GM18519 (cell line): ENCODE results near the gene RANBP6.

Experiments
- ATAC-seq: cut with Tn5 transposase; IDR thresholded peaks from one replicate; pipeline ENCODE4 v1.9.1; 2021; ENCODE audit warnings: mild to moderate bottlenecking, moderate library complexity; ENCODE audit not compliant: unreplicated experiment, low FRiP score

Gene RANBP6

DNA sequence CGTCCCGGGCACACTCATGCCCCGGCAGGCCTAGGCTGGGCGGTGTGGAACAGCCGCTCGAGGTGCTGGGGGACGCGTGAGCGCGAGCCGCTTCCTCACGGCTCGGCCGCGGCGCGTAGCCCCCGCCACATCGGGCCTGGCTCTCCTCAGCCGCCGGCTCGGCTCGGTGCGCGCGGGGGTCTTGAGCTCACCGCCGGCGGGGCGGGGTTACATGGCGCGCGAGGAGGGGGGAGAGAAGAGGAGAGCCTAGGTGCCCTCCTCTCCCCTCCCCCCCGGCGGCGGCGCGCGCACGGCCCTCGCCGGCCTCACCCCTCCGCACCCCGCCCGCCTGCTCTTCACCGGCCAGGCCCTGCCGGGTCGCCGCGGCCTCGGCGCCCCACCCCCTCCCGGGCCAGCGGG is 7.7 kb downstream of the RANBP6 start:
- peak; percentile 24 for ATAC-seq

- ATAC-seq: peak; percentile 55
These were observed 8.2 kb downstream of the RANBP6 start for GRCh38 chr9:6007058-6007769.

DNA sequence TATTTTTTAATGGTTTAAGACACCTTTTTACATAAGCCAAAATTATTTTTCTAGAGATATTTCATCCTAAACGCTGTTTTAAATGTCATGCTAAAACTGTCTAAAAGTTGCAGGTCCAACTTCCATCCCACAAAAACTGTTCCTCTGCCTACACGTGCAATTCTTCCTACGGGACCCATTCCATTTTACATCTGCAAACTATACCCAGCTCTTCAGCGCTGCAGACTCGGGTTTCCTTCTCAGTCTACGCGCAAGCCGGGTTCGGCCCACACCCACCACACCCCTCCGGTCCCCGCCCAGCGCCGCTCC is 8.7 kb downstream of the RANBP6 start:
- no peak for ATAC-seq

GRCh38 chr9:6000955-6001354 is 14.5 kb downstream of the RANBP6 start:
- no peak for ATAC-seq

DNA sequence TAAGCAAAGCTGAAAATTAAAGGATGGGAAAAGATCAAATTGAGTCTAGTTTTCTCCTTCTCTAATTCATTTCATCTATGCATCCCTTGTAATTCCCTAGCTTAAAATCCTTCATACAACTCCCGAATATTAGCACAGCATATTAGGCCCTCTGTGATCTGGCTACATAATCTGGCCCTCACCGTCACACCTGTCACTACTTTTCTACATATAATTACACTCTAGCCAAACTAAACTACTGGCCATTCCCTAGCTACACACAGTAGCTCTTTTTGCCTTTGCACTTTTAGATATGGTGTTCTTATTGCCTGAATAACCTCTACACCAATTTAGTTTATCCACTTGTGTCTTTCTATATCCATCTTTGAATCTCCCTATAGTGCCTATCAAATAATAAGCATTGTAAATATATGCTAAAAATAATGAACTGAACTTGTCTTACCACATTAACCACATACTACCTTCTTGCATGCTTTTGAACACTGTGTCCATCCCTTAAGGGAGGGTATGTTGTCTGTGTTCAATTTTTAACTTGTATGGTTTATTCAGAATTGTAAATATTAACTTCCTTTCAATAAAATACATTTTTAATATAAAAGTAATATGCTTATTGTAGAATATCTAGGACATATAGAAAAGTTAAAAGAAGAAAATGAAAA is 15.9 kb downstream of the RANBP6 start:
- ATAC-seq: no peak

DNA sequence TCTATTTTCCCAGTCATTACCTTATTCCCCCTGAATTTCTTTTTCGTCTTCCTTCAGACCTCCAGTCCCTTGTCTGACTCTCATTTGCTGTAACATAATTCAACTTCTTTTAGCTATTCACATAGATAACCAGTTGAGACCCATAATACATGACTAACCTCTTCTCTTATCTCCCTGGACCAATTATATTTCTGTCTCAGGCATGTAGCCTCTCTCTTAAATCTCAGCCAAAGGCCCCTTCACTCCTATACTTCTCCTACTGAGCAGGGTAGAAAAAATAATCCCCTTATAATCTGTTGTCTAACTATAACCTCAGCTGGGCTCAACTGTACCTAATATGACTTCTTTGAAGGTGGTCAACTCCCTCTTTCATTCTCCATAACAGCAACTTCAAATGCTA is 20.9 kb downstream of the RANBP6 start:
- no peak for ATAC-seq

GRCh38 chr9:5988265-5988664 is 27.2 kb downstream of the RANBP6 start:
- ATAC-seq: no peak

GRCh38 chr9:5983042-5983441 is 32.4 kb downstream of the RANBP6 start:
- no peak for ATAC-seq

DNA sequence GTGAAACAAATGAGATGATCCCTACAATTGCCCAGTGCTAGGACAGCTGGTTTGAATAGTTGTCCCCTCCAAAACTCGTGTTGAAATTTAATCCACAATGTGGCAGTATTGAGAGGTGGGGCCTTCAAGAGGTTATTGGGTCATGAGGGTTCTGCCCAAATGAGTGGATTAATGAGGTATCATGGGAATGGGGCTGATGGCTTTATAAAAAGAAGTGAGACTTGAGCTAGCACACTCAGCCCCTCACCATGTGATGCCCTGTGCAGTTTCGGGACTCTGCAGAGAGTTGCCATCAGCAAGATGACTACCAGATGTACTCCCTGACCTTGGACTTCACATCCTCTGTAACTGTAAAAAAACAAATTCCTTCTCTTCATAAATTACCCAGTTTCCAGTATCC is 33.1 kb downstream of the RANBP6 start:
- ATAC-seq: no peak

DNA sequence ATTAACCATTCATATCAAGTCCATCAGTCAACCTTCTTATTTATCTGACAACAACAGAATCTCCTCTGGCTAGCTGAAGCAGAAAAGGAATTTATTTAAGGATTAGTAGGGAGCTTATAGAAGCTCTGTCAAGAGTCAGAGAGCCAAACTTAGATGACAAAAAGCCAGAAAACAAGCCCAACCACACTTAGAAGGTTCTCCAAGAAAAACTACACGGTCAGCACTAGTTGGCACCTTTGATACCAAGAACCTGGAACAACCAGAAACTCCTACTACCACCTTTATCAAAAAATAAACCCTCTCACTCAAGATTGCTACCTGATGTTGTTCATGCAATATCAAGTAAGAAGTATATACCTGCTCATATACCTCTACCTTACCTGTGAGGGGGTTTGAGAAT is 36.9 kb downstream of the RANBP6 start:
- ATAC-seq: no peak

GRCh38 chr9:5976674-5977397 is 38.6 kb downstream of the RANBP6 start:
- no peak for ATAC-seq

- ATAC-seq: no peak
These were observed 43.7 kb downstream of the RANBP6 start for GRCh38 chr9:5971740-5972139.
